ENCODE measurements around the gene ZNF366. TPM values are rescaled to one million over a fixed set of nuclear protein-coding genes. Genes with fewer than 3 reads are reported as not detected.

ZNF366 gene
- polyA plus RNA-seq, 3 donors: 0.05 to 1.2 (median 0.76) TPM

DNA sequence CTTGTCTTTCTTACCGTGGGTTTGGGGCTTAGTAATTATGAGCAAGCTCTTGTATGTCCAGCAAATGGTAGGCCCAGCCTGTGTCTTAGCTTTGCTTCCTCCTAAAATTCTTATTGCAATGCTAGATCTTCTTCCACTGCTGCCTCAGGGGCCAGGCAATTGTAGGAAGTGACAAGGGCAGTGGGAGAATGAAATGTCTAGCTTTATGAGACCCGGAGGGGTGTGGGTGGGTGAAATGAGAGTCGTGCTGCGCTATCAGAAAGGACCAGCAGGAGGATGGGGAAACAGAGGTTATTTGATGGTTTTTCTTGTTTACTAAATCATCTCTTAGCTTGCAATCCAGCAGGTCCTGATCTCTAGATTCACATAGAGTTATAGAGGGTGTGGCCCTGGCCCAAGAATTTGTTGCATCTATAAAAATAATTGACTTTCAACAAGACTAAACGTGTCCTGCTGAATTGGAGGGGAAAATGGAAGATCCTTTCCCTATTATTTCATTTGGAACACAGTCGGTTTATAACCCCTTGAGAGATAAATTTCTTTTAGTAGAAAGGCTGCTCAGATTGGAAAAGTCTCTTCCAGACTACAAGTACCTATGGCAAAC is 43.7 kb downstream of the ZNF366 start:
- Histone ChIP-seq H2AFZ (ENCODE audit: insufficient read depth, low read depth, low read length, poor library complexity, severe bottlenecking) (no peak overlapping the region), H3K4me3 (replicated peaks in 1 of 3; ENCODE audit: low read depth in 2 of 3, low read length in 3 of 3) (no peak overlapping the region), H3K27ac (ENCODE audit: low read depth in 1 of 2, low read length in 2 of 2) (no peak overlapping the region), H4K20me1 (ENCODE audit: insufficient read depth, low read length) (no peaks in the 10 kb centered on the region), H3K79me2 (ENCODE audit: insufficient read depth, low read length) (no peaks in the 10 kb centered on the region), H3K4me2 (replicated peaks; ENCODE audit: extremely low read depth, low read length, poor library complexity, severe bottlenecking) (no peak overlapping the region), H3K36me3 (replicated peaks in 1 of 2; ENCODE audit: control insufficient read depth in 1 of 2, insufficient read depth in 2 of 2, low read length in 2 of 2) (peaks cover 0 to 6% of the 10 kb centered on the region in 2 donors), H3K9ac (ENCODE audit: insufficient read depth, low read length, poor library complexity, severe bottlenecking) (no peak overlapping the region), H3K9me3 (replicated peaks in 1 of 2; ENCODE audit: control insufficient read depth in 1 of 2, insufficient read depth in 1 of 2, low read length in 2 of 2) (no peaks in the 10 kb centered on the region), H3K4me1 (ENCODE audit: control insufficient read depth in 1 of 2, insufficient read depth in 2 of 2, low read length in 2 of 2) (peaks cover 42 to 43% of the 10 kb centered on the region in 2 donors), H3K27me3 (ENCODE audit: control insufficient read depth in 2 of 2, insufficient read depth in 2 of 2, low read length in 2 of 2) (no peaks in the 10 kb centered on the region)
- Mint-ChIP-seq H3K36me3 (peaks cover 4 to 19% of the 10 kb centered on the region in 2 donors), H3K9me3 (peaks cover 0 to 8% (median 0%) of the 10 kb centered on the region in 7 donors), H3K4me3 (no peak overlapping the region), H3K4me1 (peaks cover 49% of the 10 kb centered on the region), H3K27ac (peak overlapping the region in 4 of 7 donors; percentile 37 to 60 (median 58)), H3K27me3 (ENCODE audit: low read depth in 3 of 3) (peaks cover 0 to 3% (median 0%) of the 10 kb centered on the region in 3 donors)
- intact Hi-C loops (cut with micrococcal nuclease): no loop called here
- TF ChIP-seq, protein P1, sequence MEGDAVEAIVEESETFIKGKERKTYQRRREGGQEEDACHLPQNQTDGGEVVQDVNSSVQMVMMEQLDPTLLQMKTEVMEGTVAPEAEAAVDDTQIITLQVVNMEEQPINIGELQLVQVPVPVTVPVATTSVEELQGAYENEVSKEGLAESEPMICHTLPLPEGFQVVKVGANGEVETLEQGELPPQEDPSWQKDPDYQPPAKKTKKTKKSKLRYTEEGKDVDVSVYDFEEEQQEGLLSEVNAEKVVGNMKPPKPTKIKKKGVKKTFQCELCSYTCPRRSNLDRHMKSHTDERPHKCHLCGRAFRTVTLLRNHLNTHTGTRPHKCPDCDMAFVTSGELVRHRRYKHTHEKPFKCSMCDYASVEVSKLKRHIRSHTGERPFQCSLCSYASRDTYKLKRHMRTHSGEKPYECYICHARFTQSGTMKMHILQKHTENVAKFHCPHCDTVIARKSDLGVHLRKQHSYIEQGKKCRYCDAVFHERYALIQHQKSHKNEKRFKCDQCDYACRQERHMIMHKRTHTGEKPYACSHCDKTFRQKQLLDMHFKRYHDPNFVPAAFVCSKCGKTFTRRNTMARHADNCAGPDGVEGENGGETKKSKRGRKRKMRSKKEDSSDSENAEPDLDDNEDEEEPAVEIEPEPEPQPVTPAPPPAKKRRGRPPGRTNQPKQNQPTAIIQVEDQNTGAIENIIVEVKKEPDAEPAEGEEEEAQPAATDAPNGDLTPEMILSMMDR (IDR thresholded peaks at IDR 0.05): no peak
- no CpG with 5 or more reads among the region's 6 CpGs for WGBS (ENCODE audit: insufficient coverage)
- DNase-seq: no peak

DNA sequence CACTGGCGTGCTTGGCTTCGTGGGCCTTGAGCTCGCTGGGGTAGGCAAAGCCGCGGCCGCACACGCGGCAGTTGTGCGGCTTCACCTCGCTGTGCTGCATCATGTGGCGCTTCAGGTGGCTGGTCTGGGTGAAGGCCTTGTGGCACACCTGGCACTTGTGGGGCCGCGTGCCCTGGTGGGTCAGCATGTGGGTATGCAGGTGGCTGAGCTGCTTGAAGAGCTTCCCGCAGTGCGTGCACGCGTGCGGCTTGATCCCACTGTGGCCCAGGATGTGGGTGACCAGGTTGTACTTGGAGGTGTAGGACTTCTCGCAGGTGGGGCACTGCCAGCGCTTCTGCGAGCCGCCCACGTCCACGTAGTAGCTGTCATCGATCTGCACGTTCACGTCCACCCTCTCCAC is 46.8 kb downstream of the ZNF366 start:
- peaks cover 10 to 12% of the 10 kb centered on the region in 2 donors for H3K4me1 ChIP-seq (ENCODE audit: control insufficient read depth in 1 of 2, insufficient read depth in 2 of 2, low read length in 2 of 2)
- Mint-ChIP-seq H3K36me3 (peaks cover 9 to 30% of the 10 kb centered on the region in 2 donors), H3K4me3 (no peak overlapping the region), H3K27me3 (ENCODE audit: low read depth in 3 of 3) (peaks cover 0 to 4% (median 0%) of the 10 kb centered on the region in 3 donors), H3K4me1 (peaks cover 18% of the 10 kb centered on the region), H3K9me3 (peaks cover 0 to 5% (median 1%) of the 10 kb centered on the region in 7 donors), H3K27ac (peak overlapping the region in 1 of 7 donors; percentile 41)
- H3K27ac ChIP-seq (ENCODE audit: low read depth in 1 of 2, low read length in 2 of 2): no peak overlapping the region
- H3K79me2 ChIP-seq (ENCODE audit: insufficient read depth, low read length): no peaks in the 10 kb centered on the region
- H3K4me3 ChIP-seq (replicated peaks in 1 of 3; ENCODE audit: low read depth in 2 of 3, low read length in 3 of 3): no peak overlapping the region
- H3K27me3 ChIP-seq (ENCODE audit: control insufficient read depth in 2 of 2, insufficient read depth in 2 of 2, low read length in 2 of 2): no peaks in the 10 kb centered on the region
- H3K36me3 ChIP-seq (replicated peaks in 1 of 2; ENCODE audit: control insufficient read depth in 1 of 2, insufficient read depth in 2 of 2, low read length in 2 of 2): peaks cover 0 to 12% of the 10 kb centered on the region in 2 donors
- TF ChIP-seq, protein P1 (IDR thresholded peaks at IDR 0.05): no peak
- no peaks in the 10 kb centered on the region for H4K20me1 ChIP-seq (ENCODE audit: insufficient read depth, low read length)
- WGBS (ENCODE audit: insufficient coverage): 97% methylated on average over 11 of the region's 27 CpGs
- no peak overlapping the region for H3K4me2 ChIP-seq (replicated peaks; ENCODE audit: extremely low read depth, low read length, poor library complexity, severe bottlenecking)
- no peaks in the 10 kb centered on the region for H3K9me3 ChIP-seq (replicated peaks in 1 of 2; ENCODE audit: control insufficient read depth in 1 of 2, insufficient read depth in 1 of 2, low read length in 2 of 2)
- no peak overlapping the region for H2AFZ ChIP-seq (ENCODE audit: insufficient read depth, low read depth, low read length, poor library complexity, severe bottlenecking)
- intact Hi-C loops (cut with micrococcal nuclease): no loop called here
- no peak for DNase-seq
- no peak overlapping the region for H3K9ac ChIP-seq (ENCODE audit: insufficient read depth, low read length, poor library complexity, severe bottlenecking)

All from CD14-positive monocyte (primary cell).